RWPE2 (cell line): ENCODE measurements around the gene CDHR1.

Experiments used
- ATAC-seq: fragments of 200-7000 bp; cut with Tn5 transposase; 3 replicates; pipeline ENCODE4 v1.9.1; 2021; ENCODE audit warnings: low read depth
- DNase-seq: peaks from one replicate; pipeline ENCODE4 v3.0.0-alpha.2; 2020; ENCODE audit warnings: low spot score
- H3K27ac ChIP-seq: fragments of 450-650 bp; 2 replicates; pipeline ENCODE4 v1.5.1; 2017; ENCODE audit warnings: mild to moderate bottlenecking; ENCODE audit not compliant: poor library complexity, severe bottlenecking
- H3K27me3 ChIP-seq: fragments of 250-450 bp; sonication (Bioruptor Pico); 2 replicates; pipeline ENCODE4 v1.5.1; 2021; ENCODE audit warnings: mild to moderate bottlenecking, moderate library complexity; ENCODE audit not compliant: insufficient read depth, poor library complexity, severe bottlenecking
- H3K36me3 ChIP-seq: fragments of 250-450 bp; sonication (Bioruptor Pico); 2 replicates; pipeline ENCODE4 v1.5.1; 2020; ENCODE audit warnings: low read depth, mild to moderate bottlenecking, moderate library complexity
- H3K4me1 ChIP-seq: fragments of 250-450 bp; sonication (Bioruptor Pico); 2 replicates; pipeline ENCODE4 v1.5.1; 2021; ENCODE audit warnings: mild to moderate bottlenecking, moderate library complexity; ENCODE audit not compliant: insufficient read depth, poor library complexity, severe bottlenecking
- H3K4me3 ChIP-seq: fragments of 250-450 bp; sonication (Bioruptor Pico); 2 replicates; pipeline ENCODE4 v1.5.1; 2021; ENCODE audit warnings: mild to moderate bottlenecking, moderate library complexity; ENCODE audit not compliant: severe bottlenecking
- H3K9me3 ChIP-seq: fragments of 250-450 bp; sonication (Bioruptor Pico); 2 replicates; pipeline ENCODE4 v1.5.1; 2021; ENCODE audit warnings: mild to moderate bottlenecking, moderate library complexity; ENCODE audit not compliant: severe bottlenecking
- TF ChIP-seq, protein P1 (sequence below): fragments of 450-650 bp; IDR thresholded peaks from one replicate; pipeline ENCODE4 v1.5.1; 2017; ENCODE audit warnings: mild to moderate bottlenecking, moderate library complexity; ENCODE audit not compliant: poor library complexity, severe bottlenecking

Gene CDHR1

DNA sequence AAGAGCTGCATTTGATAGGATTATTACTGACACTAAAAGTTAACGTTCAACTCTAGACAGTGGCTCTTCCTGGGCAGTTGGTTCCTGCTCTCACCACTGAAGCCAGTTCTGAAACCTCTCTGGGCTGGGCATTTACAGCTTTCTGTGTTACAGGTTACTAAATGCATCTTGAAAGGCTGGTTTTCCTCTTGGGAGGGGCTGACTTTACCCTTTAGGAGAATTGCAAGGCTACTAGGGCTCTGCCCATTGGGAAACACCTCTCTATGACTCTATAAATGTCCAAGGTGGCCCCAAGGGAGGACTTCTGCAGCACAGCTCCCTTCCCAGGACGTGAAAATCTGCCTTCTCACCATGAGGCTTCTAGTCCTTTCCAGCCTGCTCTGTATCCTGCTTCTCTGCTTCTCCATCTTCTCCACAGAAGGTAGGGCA lies 20.8 kb upstream of the CDHR1 start, which contains the start of gene GPR15LG:
Gene GPR15LG (plus strand): TSS at position 301 of the 429 bp plus-strand sequence. CDS start 51 bp downstream, at position 352.
- Histone ChIP-seq H3K4me3 (no peak within 1 kb of the TSS), H3K27me3 (no peaks in the 10 kb centered on the region), H3K9me3 (no peaks in the 10 kb centered on the region), H3K4me1 (peaks cover 17% of the 10 kb centered on the region), H3K27ac (peak within 1 kb of the TSS; percentile 56), H3K36me3 (no peaks in the 10 kb centered on the region)
- TF ChIP-seq, protein P1, sequence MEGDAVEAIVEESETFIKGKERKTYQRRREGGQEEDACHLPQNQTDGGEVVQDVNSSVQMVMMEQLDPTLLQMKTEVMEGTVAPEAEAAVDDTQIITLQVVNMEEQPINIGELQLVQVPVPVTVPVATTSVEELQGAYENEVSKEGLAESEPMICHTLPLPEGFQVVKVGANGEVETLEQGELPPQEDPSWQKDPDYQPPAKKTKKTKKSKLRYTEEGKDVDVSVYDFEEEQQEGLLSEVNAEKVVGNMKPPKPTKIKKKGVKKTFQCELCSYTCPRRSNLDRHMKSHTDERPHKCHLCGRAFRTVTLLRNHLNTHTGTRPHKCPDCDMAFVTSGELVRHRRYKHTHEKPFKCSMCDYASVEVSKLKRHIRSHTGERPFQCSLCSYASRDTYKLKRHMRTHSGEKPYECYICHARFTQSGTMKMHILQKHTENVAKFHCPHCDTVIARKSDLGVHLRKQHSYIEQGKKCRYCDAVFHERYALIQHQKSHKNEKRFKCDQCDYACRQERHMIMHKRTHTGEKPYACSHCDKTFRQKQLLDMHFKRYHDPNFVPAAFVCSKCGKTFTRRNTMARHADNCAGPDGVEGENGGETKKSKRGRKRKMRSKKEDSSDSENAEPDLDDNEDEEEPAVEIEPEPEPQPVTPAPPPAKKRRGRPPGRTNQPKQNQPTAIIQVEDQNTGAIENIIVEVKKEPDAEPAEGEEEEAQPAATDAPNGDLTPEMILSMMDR, result no peak
- no peak for DNase-seq
- ATAC-seq, result no peak

DNA sequence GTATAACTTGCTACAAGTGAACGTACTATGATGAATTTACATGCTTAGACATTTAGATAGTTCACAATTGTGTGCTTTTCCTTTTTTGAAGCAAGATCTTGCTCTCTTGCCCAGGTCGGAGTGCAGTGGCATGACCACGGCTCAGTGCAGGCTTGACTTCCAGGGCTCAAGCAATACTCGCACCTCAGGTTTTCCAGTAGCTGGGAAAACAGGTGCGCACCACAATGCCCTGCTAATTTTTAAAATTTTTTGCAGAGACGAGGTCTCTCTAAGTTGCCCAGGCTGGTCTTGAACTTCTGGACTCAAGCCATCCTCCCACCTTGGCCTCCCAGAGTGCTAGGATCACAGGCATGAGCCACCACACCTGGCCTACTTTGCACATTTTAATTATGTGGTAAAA lies 18.9 kb upstream of the CDHR1 start:
- ATAC-seq (no peak), DNase-seq (no peak)
- H3K36me3 ChIP-seq, result no peaks in the 10 kb centered on the region
- H3K4me3 ChIP-seq, result no peak overlapping the region
- H3K4me1 ChIP-seq, result peaks cover 29% of the 10 kb centered on the region
- no peaks in the 10 kb centered on the region for H3K27me3 ChIP-seq
- TF ChIP-seq, protein P1, result no peak
- no peaks in the 10 kb centered on the region for H3K9me3 ChIP-seq
- no peak overlapping the region for H3K27ac ChIP-seq

DNA sequence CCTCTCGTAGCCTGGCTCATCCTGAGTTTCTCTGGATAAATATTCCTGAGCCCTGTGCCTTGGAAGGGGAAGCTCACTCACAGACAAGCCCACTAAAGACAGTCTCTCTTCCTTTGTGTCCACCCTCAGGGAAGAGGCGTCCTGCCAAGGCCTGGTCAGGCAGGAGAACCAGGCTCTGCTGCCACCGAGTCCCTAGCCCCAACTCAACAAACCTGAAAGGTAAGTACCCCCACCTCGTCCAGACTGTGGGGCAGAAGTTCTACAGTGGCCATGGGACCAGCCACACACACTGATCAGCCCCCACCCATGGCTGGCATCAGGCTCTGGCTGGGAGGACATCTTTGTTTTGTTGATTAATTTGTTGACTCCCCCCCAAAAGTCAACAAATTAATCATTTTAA lies 18.0 kb upstream of the CDHR1 start:
- H3K4me1 ChIP-seq, result peaks cover 25% of the 10 kb centered on the region
- H3K9me3 ChIP-seq, result no peaks in the 10 kb centered on the region
- TF ChIP-seq, protein P1, result no peak
- DNase-seq, result no peak
- H3K4me3 ChIP-seq, result no peak overlapping the region
- H3K27me3 ChIP-seq, result no peaks in the 10 kb centered on the region
- ATAC-seq, result no peak
- no peaks in the 10 kb centered on the region for H3K36me3 ChIP-seq
- no peak overlapping the region for H3K27ac ChIP-seq

DNA sequence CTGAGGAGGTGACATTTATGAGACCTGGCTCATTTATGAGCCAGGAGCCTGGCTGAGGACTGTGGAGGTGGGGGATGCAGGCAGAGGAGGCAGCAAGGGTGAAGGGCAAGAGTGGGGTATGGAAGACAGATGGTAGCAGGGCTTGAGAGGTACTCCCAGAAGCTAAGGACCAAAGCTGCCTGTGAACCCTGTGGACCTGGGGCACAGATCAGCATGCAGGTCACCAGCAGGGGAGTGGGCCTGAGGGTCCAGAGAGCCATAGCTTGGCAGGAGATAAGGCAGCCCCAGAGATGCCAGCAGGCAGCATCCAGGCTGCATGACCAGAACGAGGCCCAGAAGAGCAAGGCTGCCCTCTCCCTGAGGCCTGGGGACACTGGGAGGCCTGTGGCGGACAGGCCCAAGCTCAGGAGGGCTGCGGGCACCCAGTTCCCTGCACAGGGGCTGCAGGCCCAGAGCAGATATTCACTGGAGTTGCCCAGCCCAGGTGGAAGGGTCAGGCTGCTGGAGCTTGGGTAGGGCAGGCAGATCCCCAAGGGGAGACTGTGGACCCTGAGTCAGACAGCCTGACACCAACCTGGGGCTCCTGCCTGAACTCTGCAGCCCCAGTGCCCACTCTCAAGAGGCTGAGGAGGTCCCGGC lies 17.4 kb upstream of the CDHR1 start:
- Histone ChIP-seq H3K27ac (no peak overlapping the region), H3K27me3 (no peaks in the 10 kb centered on the region), H3K36me3 (no peaks in the 10 kb centered on the region), H3K9me3 (no peaks in the 10 kb centered on the region), H3K4me1 (peaks cover 24% of the 10 kb centered on the region), H3K4me3 (no peak overlapping the region)
- ATAC-seq (no peak), DNase-seq (no peak)
- TF ChIP-seq, protein P1, result no peak

DNA sequence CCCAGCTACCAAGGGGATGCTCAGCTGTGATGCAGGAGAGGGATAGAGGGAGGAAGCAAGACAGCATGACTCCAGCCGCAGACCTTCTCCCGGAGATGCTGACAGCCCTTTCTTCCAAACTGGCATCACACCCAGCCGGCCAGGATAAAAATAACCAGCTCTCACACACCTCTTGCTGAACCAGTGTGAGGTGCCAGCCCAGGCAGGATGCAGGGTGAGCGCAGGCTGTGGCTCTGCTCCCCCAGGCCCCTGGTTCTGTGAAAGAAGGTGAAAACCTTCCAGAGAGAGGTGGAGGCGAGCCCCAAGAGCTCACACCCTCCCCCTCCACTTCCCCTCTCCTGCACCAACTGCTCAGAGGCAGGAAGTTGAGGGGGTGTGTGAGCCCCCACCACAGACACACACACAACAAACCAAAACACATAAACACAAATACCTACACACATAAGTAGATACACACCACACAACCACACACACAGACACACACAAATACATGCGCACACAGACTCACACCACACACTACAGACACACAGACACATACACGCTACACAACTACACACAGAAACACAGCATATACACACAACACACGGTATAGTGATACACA lies 16.7 kb upstream of the CDHR1 start:
- Histone ChIP-seq H3K4me3 (no peak overlapping the region), H3K36me3 (no peaks in the 10 kb centered on the region), H3K27me3 (no peaks in the 10 kb centered on the region), H3K4me1 (peaks cover 17% of the 10 kb centered on the region), H3K27ac (peak overlapping the region; percentile 67), H3K9me3 (no peaks in the 10 kb centered on the region)
- no peak for DNase-seq
- TF ChIP-seq, protein P1, result no peak
- ATAC-seq, result peak; percentile 5; the same call in 1 of the 3 replicates
